Cerebellar cortex (tissue), 1 donor: ENCODE data around the gene SUCO.
"Not testable (repeated sequence)": the region's sequence is repeated elsewhere in the genome, so short reads cannot be mapped to it uniquely, and the experiment has no call there.

Experiments
- DNase-seq: peaks from one replicate; pipeline ENCODE4 v3.0.0-alpha.2; 2015; ENCODE audit warnings: low spot score

Gene SUCO, protein sequence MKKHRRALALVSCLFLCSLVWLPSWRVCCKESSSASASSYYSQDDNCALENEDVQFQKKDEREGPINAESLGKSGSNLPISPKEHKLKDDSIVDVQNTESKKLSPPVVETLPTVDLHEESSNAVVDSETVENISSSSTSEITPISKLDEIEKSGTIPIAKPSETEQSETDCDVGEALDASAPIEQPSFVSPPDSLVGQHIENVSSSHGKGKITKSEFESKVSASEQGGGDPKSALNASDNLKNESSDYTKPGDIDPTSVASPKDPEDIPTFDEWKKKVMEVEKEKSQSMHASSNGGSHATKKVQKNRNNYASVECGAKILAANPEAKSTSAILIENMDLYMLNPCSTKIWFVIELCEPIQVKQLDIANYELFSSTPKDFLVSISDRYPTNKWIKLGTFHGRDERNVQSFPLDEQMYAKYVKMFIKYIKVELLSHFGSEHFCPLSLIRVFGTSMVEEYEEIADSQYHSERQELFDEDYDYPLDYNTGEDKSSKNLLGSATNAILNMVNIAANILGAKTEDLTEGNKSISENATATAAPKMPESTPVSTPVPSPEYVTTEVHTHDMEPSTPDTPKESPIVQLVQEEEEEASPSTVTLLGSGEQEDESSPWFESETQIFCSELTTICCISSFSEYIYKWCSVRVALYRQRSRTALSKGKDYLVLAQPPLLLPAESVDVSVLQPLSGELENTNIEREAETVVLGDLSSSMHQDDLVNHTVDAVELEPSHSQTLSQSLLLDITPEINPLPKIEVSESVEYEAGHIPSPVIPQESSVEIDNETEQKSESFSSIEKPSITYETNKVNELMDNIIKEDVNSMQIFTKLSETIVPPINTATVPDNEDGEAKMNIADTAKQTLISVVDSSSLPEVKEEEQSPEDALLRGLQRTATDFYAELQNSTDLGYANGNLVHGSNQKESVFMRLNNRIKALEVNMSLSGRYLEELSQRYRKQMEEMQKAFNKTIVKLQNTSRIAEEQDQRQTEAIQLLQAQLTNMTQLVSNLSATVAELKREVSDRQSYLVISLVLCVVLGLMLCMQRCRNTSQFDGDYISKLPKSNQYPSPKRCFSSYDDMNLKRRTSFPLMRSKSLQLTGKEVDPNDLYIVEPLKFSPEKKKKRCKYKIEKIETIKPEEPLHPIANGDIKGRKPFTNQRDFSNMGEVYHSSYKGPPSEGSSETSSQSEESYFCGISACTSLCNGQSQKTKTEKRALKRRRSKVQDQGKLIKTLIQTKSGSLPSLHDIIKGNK (N-terminal part only)

DNA sequence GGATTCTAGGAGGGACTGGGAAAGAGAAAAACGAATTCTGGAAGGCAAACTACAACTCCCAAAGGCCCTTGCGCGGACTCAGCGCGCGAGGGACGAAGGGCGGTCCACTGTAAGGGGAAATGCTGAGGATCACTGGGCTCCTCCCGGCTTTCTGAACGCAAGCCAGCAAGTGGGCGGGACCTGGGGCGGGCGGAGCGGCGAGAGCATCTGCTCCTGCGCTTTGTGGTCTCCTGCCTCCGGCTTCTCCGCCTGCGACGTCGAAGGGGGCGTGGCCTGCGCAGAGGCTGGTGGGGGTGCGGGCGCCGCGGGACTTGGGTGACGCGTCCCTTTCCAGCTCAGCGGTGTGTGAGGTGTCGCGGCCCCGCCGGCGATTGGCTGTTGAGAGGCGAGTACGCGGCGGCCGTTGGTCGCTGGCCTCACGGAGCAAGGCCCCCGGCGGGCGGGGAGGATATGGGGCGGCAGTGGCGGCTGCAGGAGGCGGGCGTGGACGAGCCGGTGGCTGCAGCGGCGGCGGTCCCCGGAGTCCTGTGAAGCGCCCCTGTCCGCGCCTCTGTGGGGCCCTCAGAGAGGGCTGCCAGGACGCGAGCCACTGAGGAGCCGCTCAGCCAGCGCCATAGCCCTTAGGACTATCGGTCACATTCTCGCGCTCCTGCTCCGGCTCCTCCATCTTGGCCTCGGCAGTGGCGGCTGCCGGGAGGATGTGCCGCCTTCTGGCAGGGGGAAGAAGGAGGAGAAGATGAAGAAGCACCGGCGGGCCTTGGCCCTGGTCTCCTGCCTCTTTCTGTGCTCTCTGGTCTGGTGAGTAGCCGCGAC is at the start of gene SUCO:
Gene SUCO, plus strand, starts transcription at position 451 of the 813 bp plus-strand sequence. Its CDS starts 286 bp downstream, at position 737.
- DNase-seq: peak; percentile 99

DNA sequence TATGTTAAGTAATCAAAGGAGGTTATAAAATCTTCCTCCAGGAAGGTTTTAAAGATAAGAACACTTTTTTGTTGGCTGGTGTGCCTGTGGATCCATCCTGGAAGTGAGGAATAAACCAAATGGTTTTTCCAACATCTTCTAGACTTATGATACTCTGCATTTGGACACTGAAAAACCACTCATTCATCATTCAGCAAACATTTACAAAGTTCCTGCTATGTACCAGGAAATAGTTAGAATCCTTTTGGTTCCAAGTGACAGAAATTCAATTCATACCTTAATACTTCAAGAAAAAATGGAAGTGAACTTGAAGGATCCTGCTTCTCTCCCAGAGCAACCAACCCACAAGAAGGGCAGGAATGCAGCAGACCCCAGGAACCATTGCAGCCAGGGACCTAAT is 49.5 kb upstream of the SUCO start:
- no peak for DNase-seq

DNA sequence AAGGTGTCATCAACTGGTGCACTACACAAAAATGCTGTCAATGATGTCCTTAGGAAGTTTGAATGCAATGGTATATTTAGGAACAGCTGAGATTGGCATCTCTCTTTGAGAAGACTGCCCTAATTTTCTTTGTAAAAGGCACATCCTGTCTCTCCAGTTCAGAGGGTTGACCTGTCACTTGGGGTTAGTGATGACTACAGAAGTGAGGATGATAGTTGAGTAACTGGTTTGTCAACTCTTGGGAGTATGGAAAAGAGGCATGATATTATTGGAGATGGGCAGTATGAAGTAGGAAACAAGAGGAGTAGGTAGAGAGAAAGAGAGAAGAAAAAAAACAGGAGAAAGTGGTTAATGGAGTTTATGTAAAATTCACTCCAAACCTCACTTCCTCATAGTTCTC is 48.7 kb upstream of the SUCO start:
- no peak for DNase-seq

DNA sequence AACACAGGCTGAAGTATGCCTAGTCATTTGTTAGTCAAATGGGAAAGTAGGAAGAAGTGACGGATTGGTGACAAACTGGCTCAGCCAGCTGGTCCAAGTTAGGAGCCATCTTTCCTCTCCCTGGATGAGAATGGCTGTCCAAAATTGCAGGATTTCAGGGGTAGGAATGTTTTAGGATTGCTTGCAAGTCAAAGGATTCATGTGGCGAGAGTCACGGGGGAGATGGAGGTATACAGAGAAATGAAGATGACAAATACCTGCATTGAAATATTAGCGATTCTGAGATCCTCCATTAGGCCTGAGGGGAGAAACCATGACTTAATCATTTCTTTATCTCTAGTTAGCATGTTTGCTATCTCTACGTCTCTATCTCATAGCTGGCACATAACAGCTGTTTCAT is 47.3 kb upstream of the SUCO start:
- DNase-seq: no peak

DNA sequence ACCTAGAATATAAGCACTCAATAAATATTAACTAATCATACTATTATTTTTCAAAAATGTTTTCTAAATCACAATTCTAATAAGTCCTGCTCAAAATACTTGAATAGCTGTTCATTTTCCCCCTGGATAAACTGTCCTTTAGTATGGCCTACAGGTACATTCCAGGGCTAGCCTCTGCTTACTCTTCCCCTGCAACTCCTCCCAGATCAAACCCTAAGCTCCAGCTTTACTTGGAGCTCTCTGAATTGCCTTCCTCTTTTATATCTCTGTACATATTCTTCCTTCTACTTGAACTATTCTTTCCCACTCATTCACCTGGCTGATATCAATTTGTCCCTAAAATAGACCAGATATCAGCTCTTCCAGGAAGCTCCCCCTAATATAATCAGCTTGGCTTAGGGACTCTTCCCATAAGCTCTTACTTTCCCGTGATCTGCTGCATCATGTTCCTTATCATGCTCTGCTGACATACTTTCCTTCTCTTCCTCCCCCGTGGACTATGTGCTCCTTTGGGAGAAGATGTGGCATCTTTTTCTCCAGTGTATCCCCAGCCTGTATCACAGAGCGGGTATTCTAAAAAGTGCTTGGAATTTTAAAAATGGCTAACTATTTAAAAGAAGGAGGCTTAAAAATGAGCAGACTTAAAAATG is 46.0 kb upstream of the SUCO start:
- no peak for DNase-seq

DNA sequence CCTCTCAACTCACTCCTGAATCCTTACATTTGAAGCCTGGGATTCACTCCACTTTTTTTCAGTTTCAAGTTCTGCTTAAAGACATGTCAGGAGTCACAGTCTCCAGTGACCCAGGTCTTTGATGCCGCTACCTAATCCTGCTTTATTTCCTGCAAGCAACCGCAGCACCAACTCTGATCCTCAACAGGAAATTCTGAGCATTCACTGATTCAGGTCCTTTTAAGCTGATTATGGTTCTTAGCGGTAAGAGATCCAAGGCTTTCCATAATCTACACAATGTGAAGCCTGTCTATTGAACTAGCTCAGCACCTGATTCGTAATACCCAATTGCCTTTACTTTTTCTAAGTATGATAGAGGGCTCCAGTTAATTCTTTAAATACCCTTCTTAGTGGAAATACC is 45.4 kb upstream of the SUCO start:
- no peak for DNase-seq

DNA sequence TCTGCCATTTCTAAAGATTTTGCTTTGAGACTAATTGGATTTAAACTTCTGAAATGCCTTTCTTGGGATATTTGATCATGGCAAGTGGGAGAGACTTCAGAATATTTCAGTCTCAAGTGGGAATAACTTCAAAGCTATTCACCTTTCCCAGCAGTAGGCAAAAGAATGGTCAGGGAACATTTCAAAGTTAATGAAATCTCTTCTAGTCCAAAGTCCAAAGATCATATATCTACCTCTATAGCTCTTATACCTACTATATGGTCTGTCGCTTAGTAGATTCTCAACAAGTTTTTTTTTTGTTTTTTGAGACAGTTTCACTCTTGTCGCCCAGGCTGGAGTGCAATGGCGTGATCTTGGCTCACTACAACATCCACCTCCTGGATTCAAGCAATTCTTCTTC is 44.6 kb upstream of the SUCO start:
- no peak for DNase-seq

DNA sequence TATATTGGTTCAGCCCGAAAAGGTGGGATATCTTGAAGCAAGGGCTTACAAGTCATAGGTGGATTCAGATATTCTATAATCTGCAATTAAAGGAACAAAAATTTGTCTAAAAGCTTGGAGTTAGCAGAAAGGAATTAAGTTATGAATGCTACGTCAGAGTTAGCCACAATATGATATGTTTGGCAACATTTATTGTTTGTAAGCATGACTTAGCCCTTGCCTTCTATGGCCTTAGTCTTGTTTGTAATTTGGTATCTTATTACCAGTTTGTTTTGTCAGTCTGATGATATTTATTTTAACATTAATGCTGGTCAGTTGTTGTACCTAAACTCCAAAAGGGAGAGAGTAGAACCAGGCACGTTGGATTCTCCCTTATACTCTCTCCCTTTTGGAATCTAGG is 43.1 kb upstream of the SUCO start:
- no peak for DNase-seq

DNA sequence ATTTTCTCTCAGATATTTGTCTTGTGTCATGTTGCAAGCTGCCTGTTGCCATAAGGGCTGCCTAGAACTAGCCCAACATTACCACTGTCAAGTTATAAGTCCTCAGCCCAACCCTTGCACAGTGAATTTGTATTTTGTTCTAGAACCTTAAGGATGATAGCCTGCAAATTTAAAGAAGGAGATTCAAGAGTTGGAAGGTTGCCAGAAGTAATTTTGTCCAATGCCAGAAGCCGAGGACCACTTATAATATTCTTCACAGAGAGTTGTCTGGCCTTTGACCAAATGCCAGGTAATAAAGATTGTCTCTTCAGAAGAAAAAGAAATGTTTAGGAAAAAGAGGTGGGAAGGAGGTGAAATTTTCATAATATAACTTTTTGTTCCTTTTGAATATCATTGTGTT is 40.5 kb upstream of the SUCO start:
- no peak for DNase-seq

DNA sequence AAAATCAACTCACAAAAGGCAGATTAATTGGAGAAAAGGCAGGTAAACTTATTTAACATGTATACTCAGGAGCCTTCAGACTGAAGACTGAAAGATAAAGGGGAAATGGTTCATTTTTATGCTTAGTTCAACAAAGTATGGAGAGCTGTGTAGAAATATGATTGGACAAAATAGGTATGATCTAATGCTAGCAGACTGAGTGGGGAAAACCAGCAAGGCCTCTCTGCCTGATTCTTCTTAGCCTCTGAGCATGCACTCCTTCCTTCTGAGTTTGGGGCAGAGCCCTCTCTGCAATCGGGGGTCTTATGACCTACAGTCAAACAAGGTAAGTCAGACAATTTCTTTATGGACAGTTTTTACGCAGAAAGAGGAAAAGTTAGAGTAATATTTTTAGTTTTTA is 38.8 kb upstream of the SUCO start:
- DNase-seq: no peak

DNA sequence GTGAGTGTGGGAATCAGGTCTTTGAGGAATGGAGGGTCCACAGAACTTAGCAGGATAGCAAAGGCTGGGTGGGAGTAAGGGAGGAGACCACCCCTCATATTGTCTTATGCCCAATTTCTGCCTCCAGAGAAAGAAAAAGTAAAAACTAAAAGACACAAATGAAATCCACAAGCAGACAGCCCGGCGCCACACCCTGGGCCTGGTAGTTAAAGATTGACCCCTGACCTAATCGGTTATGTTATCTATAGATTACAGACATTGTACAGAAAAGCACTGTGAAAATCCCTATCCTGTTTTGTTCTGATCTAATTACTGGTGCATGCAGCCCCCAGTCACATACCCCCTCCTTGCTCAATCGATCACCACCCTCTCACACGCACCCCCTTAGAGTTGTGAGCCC is 36.8 kb upstream of the SUCO start:
- not testable (repeated sequence) for DNase-seq

DNA sequence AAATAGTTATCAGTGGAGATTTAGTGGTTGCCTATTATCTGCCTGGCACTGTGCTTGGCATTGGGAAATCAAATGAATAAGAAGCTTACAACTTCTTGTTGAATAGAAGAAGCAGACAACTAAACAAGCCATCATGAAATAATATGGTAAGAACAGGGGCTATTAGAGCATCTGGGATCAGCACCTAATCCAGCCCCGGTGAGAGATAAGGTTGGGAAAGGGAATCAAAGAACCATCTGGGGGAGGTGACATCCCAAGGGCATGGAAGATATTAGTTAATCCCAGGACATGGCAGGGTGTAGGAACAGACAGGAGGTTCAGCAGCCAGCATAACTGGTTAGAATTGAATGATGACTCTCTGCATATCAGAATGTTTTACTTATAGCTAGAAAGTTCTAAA is 36.3 kb upstream of the SUCO start:
- no peak for DNase-seq

DNA sequence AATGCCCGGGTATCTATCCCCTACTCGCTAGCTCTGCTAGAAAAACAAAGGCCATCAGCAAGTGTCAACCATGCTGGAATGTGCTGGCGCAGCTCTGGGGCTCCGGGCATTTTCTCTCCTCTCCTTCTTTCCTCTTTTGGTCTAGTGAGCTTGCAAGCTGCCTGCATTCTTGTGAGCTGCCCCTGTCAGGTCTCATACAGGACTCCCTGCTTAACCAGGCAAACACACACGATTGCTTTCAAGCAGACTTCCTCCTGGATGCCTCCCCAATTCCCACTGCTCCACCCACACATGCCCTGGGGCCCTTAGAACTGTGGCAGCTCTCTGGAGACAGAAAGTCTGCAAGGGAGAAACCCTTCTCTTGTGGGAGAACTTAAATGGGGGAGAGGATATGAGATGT is 35.7 kb upstream of the SUCO start:
- peak; percentile 12 for DNase-seq

DNA sequence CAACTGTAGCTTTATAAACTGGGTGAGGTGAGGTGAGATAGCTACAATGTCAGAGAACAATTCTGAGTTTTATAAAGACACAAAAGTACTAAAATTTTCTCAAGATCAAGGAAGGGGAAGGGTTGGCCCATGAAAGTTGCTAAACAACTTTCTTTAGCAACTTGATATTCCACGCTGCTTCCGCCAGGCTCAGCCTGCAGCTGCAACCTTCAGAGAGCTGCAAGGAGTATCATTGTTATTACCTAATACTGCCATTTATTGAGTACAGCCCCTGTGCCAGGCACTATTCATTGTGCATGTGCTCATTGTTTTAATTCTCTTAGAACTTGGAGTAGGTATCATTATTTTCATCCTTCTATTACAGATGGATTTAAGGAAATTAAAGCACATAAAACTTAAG is 34.1 kb upstream of the SUCO start:
- no peak for DNase-seq

DNA sequence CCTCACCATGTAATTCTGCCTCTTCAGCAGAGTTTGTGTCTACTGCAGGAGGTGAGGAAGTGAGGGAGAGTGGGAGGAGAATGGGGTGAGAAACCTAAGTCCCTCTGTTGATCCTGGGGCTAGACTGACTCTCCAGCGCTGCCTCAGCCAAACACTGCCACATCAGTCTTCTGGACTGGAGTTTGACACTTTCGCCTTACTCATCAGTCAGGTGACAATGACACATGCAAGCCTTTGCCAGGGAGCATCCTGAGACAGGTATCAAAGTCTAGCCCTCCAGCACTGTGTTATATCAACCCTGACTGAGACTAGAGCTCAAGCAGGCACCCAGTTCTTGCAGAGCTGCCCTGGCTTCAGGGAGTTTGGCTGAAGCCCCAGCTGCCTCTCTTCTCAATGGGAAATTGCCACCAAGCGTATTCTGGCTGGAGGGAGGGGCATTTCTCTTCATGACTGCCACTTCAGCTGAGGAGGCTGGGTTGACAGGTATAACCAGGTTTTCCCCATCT is 33.3 kb upstream of the SUCO start:
- DNase-seq: no peak

DNA sequence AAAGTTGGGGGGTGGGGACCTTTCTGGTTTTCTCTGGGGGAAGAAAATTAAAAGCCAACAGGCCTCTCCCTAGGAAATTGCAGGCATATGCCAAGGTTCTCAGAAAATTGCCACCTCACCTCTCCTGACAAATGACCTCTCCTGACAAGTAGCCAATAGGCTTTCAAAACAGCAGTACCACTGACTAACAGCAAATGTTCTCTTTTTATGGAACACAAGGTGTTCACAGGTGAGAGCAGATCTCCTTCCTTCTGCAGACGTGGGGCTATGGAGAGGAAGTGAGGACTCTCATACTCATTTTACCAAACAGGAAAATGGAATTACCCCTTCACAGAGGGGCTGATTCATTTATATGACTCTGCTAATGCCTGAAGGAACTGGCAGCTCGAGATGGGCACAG is 32.7 kb upstream of the SUCO start:
- DNase-seq: no peak

DNA sequence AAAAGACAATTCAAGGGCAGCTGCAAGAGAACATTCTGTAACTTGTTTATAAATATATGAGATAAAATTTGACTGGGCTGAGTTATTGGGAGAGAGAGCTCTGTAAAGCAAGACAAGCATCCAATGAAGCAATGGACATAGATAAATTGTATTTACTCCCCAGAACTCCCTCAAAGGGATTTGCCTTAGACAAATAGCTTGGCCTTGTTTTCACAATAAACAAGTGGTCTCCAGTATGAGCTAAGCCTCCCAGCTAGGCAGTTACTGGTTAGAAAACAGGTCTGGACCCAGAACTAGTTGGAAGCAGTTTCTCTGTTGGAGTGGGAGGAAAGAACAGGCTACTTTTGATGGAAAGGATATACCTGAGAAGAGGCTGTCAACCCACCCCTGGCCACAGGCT is 25.2 kb upstream of the SUCO start:
- no peak for DNase-seq

DNA sequence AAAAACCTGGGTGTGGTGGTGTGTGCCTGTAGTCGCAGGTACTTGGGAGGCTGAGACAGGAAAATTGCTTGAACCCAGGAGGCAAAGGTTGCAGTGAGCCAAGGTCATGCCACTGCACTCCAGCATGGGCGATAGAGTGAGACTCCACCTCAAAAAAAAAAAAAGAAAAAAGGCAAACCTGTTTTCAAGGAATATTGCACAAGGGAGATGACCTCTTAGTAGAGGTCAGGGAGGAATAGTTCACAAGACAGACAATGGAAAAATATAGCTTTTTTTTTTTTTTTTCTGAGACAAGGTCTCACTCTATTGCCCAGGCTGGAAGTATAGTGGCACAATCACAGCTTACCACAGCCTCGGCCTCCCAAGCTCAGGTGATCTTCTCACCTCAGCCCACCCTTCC is 22.5 kb upstream of the SUCO start:
- DNase-seq: no peak

DNA sequence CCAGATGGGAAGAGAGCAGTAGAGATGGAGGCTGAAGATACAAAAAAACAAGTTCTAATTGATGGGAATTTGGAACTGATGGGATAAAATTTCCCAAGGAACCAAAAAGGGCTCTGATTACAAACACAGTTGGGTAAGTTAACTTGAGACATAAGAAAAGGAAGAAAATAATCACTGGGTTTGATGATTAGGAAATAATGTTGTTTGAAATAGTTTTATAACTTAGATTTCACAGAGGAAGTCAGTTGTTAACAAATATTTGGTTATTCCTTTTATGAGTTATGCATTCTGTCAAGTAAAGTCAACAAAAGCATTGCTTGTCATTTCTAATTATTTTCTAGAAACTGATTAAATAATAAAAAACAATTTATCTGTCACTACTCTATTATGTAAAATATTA is 20.4 kb upstream of the SUCO start:
- DNase-seq: no peak

DNA sequence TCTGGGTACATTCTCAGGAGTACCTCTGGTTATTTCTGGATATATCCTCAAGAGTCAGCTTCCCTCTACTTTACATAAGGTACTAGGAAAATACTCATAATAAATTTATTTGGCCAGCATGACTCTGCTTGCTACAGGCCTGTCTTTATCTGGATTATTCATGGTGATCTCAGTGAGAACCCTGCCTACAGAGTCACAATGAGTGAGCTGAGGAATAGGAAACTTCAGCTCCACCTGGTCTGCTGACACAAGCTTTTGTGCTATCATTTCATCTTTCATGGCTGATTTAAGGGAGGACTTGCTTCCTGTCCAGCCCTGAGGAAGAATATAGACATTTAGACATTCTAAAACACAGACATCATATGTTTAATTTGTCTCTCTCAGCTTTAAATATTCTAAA is 19.5 kb upstream of the SUCO start:
- no peak for DNase-seq

DNA sequence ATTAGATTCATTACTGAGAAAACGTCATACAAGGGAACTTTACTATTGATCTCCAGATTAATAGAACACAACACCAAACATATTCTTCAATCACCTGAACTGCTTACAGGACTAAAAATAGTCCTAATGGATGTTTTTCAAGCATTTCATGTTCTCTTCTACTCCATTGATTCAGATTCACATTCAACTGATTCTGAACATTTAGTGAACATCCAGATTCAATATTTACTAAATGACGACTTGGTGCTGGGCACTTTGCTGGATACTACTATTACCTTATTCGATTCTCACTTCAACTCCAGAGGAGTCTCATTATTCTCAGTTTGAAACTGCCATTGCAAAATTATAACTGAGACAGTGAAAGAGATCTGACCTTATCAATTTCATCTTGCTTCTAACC is 18.8 kb upstream of the SUCO start:
- no peak for DNase-seq
